GM10266 (cell line): Measurements from ENCODE around the gene MPDU1.

Source experiments
- DNase-seq: peaks from one replicate; pipeline ENCODE4 v3.0.0; 2012; ENCODE audit errors: extremely low spot score
- CTCF ChIP-seq: IDR thresholded peaks from 2 replicates; pipeline ENCODE4 v1.5.1; 2012; ENCODE audit warnings: mild to moderate bottlenecking, low read depth; ENCODE audit not compliant: control insufficient read depth, insufficient read depth; ENCODE audit errors: missing control alignments

The MPDU1 gene

GRCh38 chr17:7577327-7578199 is 6.1 kb upstream of the MPDU1 start:
- TF ChIP-seq CTCF = no peak
- no peak for DNase-seq

DNA sequence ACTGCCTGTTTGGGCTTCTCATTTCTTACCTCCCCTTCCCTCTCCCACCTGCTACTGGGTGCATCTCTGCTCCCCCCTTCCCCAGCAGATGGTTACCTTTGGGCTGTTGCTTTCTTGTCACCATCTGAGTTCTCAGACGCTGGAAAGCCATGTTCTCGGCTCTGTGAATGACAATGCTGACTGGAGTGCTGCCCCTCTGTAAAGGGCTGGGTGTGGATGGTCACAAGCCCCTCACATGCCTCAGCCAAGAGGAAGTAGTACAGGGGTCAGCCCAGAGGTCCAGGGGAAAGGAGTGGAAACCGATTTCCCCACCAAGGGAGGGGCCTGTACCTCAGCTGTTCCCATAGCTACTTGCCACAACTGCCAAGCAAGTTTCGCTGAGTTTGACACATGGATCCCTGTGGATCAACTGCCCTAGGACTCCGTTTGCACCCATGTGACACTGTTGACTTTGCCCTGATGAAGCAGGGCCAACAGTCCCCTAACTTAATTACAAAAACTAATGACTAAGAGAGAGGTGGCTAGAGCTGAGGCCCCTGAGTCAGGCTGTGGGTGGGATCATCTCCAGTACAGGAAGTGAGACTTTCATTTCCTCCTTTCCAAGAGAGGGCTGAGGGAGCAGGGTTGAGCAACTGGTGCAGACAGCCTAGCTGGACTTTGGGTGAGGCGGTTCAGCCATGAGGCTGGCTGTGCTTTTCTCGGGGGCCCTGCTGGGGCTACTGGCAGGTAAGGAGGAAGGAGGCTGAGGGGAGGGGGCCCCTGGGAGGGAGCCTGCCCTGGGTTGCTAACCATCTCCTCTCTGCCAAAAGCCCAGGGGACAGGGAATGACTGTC is 4.4 kb upstream of the MPDU1 start, which contains the start of gene CD68:
CD68 (plus strand) TSS at position 638 of the 833 bp plus-strand sequence; CDS start at position 678, 40 bp downstream.
- peak; percentile 77 for DNase-seq
- no peak for TF ChIP-seq CTCF

- TF ChIP-seq CTCF = no peak
- no peak for DNase-seq
These were observed 3.6 kb upstream of the MPDU1 start for GRCh38 chr17:7579834-7580603.

DNA sequence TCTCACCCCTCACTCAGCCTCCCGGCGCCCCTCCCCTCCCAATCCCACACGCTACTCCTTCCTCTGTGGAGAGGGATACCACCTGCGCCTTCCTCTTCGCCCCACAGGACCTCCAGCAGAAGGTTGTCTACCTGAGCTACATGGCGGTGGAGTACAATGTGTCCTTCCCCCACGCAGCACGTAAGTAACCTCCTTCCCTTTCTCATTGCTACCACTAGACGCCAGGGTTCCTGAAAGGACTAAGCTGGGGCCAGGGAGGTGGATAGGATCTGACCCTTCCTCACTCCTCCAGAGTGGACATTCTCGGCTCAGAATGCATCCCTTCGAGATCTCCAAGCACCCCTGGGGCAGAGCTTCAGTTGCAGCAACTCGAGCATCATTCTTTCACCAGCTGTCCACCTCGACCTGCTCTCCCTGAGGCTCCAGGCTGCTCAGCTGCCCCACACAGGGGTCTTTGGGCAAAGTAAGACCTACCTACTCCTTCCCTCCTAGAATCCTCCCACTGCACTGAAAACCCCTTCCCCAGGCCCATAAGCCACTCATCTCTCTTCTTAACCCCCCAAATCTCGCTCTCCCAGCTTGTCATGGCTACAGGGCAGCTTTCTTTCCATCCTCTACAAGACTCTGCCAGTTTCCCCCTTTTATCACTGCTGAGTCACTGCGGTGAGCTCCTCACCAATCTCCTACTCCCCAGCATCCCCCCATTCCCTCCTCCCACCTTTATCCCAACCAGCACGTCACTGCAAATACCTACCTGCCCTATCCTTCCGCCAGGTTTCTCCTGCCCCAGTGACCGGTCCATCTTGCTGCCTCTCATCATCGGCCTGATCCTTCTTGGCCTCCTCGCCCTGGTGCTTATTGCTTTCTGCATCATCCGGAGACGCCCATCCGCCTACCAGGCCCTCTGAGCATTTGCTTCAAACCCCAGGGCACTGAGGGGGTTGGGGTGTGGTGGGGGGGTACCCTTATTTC is 2.8 kb upstream of the MPDU1 start:
- TF ChIP-seq CTCF = no peak
- DNase-seq = no peak

DNA sequence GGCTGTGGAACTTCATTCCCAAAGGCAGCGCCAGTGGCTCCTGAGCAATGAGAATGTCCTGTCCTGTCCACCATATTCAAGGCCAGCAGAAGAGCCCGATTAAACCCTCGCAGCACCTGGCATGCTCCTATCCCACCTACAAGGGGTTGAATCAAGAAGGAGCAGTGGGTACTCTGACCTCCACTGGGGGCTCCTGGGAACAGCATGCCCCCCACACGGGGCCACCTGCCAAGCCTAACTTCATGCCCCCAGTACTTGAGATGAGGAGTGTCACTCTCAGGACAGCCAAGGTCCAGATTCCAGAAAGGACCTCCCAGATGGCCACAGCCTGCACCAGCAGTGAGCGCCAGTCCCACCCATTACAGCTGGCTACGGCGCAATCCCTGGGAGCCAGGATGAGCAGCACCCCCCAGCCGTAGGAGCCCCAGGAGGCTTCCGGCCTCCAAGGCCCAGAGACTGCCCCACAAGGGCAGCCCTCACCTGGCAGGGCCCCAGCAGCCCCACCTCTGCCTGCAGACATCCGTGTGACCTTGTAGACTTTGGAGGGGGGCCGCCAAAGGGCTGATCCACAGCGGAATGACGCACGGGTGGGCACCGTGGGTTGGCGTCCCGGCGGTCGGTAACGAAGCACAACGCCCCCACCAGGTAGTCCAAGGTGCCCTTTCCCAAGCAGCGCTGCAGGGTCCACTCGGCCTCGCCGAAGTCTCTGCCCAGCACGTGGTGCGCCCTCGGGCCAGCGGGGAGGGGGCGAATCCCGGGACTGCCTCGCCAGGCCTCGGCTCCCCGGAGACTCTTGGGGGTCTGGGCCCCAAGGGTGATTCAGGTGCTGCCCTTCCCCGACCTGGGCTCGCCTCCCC is 1.0 kb upstream of the MPDU1 start:
- TF ChIP-seq CTCF = no peak
- DNase-seq = no peak
